ENCODE results near the gene UBE2C.

DNA sequence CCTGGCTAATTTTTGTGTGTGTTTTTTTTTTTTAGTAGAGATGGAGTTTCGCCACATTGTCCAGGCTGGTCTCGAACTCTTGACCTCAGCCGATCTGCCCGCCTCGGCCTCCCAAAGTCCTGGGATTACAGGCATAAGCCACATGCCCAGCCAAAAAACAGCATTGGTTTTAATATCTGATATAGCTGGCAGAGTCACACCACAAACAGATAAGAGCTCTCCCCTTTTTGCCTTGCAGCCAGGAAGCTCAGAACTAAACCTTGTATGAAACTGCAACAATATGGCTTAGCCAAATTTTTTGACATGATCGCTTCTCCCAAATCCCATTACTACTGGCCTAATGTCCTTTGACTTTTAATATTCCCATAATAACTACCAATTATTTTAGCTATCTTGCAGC, 39.9 kb downstream of the UBE2C start:
- TF ChIP-seq, protein P1, sequence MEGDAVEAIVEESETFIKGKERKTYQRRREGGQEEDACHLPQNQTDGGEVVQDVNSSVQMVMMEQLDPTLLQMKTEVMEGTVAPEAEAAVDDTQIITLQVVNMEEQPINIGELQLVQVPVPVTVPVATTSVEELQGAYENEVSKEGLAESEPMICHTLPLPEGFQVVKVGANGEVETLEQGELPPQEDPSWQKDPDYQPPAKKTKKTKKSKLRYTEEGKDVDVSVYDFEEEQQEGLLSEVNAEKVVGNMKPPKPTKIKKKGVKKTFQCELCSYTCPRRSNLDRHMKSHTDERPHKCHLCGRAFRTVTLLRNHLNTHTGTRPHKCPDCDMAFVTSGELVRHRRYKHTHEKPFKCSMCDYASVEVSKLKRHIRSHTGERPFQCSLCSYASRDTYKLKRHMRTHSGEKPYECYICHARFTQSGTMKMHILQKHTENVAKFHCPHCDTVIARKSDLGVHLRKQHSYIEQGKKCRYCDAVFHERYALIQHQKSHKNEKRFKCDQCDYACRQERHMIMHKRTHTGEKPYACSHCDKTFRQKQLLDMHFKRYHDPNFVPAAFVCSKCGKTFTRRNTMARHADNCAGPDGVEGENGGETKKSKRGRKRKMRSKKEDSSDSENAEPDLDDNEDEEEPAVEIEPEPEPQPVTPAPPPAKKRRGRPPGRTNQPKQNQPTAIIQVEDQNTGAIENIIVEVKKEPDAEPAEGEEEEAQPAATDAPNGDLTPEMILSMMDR (conservative IDR thresholded peaks at IDR 0.05) = no peak
- no peak for TF ChIP-seq ZFX (IDR thresholded peaks at IDR 0.05)
